Right renal pelvis (tissue), 4 donors: ENCODE data around the gene ART4. TPM values are rescaled to one million over a fixed set of nuclear protein-coding genes. Genes with fewer than 3 reads are reported as not detected.

Source experiments
- DNase-seq, 4 donors: peaks; one replicate each; pipeline ENCODE4 v3.0.0-alpha.2; 2013; ENCODE audit warnings: low read depth in 4 of 4, low spot score in 3 of 4, missing footprints in 1 of 4
- polyA plus RNA-seq, 4 donors: library from polyadenylated mRNA; unstranded; fragments of 120-200 nt; gene quantifications; one replicate each; pipeline ENCODE4 v1.2.1, GENCODE V29; 2013; ENCODE audit not compliant: insufficient read length in 4 of 4

ART4 gene
- polyA plus RNA-seq, 4 donors: 0.11 to 0.25 (median 0.14) TPM

DNA sequence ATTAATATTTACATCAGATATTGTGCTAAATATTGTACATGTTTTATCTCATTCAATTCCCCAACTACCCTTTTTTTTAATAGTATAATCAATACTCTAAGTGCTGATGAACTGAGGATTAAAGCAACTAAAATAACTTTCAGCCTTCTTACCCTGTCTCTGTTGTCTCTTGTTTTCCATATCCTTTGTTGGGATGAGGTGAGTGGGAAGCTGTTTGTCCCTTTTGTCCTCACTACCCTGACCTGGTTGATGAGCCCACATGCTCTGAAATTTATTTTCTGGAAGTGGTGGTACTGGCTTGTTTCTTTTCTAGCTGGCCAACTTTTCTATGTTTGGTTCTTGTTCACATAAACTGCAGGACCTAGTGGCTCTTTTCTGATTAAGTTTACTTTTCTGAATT lies 9.6 kb upstream of the ART4 start:
- DNase-seq: no peak

- no peak for DNase-seq
These were observed 7.8 kb upstream of the ART4 start for GRCh38 chr12:14850929-14851663.

DNA sequence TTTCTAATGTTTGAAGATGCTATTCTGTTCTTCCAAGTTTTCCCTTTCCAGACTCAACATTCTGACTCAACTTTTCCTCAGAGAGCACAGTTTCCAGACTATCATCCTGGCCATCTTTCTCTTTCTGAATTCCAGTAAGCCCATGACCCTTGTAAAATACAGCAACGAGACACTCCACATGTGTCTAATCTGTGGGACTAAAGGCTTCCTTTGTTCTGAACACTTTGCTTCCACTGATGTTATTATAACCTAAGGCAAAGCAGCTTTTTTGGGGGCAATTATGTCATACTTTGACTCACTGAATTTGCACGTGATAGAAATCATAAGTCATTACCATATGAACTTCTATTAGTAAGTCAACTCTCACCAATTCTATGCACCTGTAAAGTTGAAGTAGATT lies 6.3 kb upstream of the ART4 start:
- no peak for DNase-seq

- DNase-seq: no peak
These were observed 3.7 kb upstream of the ART4 start for GRCh38 chr12:14846876-14847580.

- no peak for DNase-seq
These were observed 2.8 kb upstream of the ART4 start for GRCh38 chr12:14846042-14846587.

DNA sequence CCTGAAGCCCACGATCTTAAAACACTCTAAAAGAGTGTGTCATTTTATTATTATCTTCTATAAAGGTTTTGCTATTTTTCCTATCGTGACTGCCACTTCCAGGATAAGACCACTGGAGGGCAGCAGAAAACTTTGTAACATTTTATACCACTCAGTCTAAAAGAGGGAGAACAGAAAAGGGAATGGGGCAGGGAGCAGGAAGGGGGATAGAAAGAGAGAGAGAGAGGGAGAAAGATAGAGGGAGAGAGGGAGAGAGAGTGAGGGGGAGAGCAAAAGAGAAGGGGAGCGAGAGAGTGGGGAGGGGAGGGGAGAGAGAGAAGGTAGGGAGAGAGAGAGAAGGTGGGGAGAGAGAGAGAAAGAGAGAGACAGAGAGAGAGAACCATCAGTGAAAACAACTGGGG lies 2.0 kb upstream of the ART4 start:
- DNase-seq: peak in 3 of 4 donors; percentile 51 to 58 (median 53)

DNA sequence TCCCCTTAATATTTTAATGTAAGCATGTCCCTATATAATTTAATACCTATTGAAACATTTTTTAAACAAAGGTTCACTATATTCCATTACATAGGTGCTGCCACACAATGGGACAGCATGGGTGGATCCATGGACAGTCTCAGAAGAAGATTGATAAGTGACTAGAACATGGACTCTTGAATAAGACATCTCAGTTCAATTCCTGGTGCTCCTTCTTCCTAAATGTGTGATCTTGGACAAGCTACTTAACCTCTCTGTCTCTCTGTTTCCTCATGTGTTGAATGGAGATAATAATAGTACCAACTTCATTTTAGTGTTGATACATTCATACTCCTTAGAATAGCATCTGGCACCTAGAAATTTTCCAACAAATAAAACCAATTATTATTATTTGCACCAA lies 1.1 kb upstream of the ART4 start:
- no peak for DNase-seq

DNA sequence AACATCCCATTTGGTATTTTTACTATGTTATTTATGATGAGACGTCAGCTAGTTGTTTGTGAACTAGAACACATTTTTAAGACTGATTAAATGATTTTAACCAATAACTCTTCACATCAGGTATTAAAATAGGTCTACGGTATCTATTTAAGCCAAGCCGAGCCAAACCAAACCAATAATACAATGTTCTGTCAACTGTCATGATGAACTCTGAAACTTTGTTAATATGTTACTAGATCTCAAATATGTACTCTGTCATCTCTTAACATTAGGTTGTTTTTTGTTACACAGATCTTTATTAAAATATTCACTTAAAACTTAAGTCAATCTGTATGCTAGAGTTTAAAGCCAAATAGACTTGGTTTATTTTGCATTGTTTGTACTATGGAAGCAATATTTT lies 1.0 kb downstream of the ART4 start:
- no peak for DNase-seq

DNA sequence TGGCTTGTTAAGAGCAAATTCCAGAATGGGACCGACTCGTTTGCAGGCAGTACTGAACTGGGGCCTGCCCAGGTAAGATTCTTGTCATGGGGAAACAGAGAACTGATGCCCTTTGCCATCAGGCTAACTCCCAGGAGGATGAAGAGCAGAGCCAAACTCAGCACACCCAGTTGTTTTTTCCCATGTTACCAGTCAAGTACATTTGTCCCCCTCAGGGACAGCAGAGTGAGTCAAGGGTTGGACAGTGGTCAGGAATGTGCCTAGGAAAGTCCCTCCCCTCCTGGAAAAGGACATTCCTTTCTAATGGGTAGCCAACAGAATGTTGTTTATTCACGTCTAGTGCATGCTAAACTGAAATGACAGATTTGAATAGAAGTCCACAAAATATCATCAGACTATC lies 1.6 kb downstream of the ART4 start:
- no peak for DNase-seq

DNA sequence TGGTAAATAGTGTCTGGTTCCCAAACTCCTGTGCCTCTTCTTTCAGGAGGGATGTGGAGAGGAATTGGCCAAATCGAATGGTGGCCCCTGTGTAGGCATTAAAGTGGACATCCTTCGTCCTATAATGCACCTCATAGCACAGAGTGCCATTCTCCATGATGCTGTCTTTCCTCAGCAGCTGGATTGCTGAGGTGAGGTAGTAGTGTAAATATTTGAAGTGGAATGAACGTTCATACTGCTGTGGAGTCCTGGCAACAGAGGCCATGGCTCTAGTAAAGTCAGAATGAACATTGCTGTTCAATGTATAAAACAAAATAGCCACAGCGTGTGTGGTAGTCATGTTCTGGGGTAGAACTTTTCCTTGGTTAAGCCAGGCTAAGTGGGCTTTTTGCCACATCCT lies 2.7 kb downstream of the ART4 start:
- DNase-seq: no peak

GRCh38 chr12:14839262-14839661 lies 4.1 kb downstream of the ART4 start:
- no peak for DNase-seq

DNA sequence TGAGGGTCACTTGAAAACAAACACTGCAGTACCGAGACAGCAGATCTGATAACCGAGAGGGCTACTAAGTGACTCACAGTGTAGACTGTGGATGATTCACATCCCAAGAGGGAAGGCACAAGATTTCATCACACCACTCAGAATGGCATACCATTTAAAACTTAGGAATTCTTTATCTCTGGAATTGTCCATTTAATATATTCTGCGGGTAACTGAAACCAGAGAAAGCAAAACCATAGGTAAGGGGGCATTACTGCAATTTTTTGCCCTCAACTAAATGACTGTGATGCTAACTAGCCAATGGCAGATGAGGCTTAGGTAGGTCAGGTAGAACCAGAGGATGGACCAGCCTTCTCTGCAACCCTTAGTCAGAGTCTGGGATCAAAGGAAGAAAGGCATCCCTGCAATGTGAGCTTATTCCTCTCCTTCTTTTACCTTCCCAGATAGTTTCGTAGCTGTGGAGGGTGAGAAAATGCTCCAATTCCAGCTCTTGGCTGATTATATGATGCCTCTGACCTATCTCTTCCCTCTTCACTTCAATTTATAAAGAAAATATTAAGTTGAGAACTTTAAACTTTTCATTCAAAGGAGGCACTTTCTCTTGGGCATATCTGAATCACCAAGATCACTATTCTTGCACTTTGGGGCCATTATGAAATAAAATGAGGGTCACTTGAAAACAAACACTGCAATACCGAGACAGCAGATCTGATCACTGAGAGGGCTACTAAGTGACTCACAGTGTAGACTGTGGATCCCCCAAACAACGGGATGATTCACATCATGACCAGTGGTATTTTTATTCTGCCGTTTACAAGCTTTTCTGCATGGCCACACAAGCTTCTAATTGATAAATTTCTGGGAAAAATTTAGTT lies 6.8 kb downstream of the ART4 start:
- no peak for DNase-seq

DNA sequence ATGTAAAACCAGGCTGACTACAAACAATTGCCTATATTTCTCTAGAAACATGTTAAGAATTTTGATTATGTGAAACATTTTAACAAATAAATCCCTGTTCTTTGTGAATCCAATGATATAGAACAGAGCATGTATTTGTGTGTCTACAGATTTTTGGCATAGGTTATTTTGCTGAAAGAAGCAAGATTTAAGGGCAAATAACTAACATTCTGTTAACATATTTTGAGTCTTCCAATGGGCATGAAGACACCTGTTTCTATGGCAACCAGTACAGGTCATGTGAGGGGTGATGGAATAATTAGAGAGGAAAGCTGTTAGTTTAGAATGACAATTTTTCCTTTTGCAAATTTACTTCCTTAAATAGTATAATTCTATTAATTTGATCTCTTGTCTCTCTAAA lies 8.8 kb downstream of the ART4 start:
- DNase-seq: no peak

DNA sequence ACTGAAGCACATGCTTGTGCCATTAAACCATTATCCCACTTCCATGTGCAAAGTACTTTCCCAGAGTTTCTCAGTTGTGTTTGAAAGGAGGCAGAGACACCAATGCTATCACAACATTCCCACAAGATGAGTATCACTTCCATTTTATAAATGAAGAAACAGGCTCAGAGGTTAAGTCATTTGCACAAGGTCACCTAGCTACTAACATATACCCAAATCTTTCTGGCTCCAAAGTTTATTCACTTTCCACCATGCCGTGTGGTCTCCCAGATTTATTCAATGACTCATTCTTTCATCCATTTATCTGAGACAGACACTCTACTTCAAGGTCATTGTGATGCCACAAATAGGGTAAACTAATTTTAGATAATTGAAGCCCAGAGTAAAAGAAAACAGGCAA lies 9.4 kb downstream of the ART4 start:
- no peak for DNase-seq

DNA sequence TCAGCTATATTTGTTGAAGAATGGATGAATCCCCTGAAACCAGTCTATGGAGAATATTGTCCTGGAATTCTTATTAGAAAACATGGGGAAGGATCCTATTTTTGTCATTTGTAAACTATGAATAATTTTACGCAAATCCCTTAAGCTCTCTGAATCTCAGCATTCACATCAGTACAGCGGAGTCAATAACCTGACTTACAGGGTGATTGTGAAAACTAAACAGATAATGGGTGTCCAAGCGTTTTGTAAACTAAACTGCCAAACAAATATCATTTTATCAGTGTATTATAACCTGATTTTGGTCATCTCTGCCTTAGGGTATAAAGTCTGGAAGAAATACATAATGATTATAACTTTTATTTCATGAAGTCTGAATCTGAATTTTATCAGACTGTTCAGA lies 10.0 kb downstream of the ART4 start:
- no peak for DNase-seq

- no peak for DNase-seq
These were observed 14.4 kb downstream of the ART4 start for GRCh38 chr12:14828892-14829291.

DNA sequence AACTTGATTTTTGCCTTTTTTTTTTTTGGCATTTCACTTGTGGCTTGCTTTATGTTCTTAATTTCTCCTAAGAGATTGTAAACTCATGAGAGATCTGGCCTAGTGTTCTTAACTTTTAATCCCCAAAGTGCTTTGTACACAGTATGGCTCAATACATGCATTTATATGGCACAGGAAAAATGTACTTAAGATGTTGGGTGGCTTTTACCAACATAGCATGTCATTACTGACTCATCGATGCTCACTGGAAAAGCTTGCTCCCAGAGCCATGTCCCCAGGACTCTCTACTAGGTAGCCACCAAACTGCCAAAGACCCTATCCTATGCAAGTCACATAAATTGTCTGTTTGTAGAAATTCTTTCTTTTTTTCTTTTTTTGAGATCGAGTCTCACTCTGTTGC lies 16.3 kb downstream of the ART4 start:
- no peak for DNase-seq

DNA sequence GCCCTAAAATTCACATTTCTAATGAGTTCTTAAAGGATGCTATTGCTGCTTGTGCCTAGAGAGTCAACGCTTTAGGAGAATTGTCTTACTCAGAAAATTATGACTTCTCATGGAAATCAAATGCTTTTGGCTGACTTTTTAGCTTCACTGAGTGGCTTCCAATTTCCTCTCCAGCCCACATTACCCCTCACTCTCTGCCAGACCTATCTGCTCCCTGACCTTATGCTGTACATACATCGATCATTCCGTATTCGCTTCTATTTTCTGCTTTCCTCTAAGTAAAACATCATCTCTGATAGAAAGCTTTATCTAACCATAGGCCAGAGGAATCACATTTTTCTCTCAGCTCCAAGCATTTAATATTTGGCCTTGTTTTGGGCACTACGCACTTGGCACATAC lies 16.8 kb downstream of the ART4 start:
- DNase-seq: no peak

- DNase-seq: no peak
These were observed 18.1 kb downstream of the ART4 start for GRCh38 chr12:14825256-14825655.

DNA sequence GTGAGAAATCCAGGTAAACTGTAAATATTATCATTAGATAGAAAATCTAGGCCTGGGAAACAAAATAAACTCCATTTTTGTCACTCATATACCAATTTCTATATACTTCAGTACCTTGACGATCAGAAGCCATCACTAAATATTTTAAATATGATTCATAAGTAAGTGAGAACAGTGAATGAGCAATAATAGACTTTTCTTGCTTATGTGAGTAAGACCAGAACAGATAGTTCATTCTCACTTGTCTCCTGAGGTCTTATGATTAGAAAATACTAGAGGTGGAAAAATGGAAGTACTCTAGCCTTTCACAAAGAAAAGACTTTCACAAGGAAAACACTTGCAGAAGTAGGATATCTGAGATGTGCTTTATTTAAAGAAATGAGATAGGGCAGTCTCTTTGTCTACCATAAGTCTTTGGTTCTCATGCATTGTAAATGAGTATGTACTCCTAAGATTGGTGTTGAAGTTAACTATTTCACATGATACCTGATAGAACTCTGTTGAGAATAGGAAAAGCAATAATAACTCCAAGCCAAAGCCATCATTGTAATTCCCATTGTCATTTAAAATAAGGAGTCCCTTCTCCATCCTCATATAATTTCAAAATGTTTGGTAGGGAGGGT lies 19.2 kb downstream of the ART4 start:
- no peak for DNase-seq

DNA sequence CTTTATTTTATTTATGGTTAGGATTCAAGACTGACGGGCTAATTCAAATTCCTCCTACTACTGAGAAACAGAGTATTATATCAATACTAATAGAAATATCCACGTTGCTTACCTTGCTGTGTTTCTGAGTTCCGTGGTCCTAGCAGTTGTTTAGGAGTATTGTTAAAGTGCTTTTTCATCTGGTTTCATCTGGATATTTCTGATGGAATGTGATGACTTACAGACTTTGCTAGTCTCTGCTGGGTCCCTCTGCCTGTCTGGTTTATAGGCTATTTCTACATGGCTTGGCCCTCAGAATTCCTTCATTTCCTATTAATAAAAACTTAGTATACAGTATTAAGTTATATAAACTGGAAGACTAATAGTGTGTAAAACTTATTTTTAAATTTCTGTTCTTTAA lies 29.3 kb downstream of the ART4 start, which contains the start of gene SMCO3:
Gene SMCO3, minus strand, starts transcription at position 169 of the 400 bp plus-strand sequence. CDS start 7,502 bp downstream, outside the sequence.
- DNase-seq: no peak
